ENCODE data around the gene FAR2.

DNA sequence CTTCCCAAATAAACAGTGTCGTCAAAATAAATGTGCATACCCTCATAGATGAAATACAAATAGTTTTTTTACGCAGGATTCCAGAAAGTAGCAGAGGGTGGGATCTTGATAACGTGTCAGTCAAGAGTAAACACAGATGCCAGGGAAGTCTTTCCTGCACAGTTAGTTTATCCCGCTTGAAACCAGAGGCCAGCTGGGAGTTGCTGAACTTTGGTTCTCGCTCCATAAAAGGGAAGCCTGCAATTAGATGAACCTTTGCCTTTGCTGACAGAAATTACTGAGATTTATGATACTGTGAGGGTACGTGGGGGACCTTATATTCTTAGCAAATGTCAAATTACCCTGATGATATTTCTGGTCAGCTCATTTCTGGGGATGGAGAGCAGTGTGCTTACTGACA lies 18.9 kb downstream of the FAR2 start:
- TF ChIP-seq, protein P1, sequence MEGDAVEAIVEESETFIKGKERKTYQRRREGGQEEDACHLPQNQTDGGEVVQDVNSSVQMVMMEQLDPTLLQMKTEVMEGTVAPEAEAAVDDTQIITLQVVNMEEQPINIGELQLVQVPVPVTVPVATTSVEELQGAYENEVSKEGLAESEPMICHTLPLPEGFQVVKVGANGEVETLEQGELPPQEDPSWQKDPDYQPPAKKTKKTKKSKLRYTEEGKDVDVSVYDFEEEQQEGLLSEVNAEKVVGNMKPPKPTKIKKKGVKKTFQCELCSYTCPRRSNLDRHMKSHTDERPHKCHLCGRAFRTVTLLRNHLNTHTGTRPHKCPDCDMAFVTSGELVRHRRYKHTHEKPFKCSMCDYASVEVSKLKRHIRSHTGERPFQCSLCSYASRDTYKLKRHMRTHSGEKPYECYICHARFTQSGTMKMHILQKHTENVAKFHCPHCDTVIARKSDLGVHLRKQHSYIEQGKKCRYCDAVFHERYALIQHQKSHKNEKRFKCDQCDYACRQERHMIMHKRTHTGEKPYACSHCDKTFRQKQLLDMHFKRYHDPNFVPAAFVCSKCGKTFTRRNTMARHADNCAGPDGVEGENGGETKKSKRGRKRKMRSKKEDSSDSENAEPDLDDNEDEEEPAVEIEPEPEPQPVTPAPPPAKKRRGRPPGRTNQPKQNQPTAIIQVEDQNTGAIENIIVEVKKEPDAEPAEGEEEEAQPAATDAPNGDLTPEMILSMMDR (IDR thresholded peaks at IDR 0.05): no peak
- TF ChIP-seq POLR2A (IDR thresholded peaks at IDR 0.05) (no peak), EP300 (IDR thresholded peaks at IDR 0.05) (no peak)
